Panc1 (cell line): ENCODE data around the gene HOATZ.

Source experiments
- CTCF ChIP-seq: fragments of 450-650 bp; IDR thresholded peaks from 2 replicates; pipeline ENCODE4 v1.5.1; 2017; ENCODE audit warnings: mild to moderate bottlenecking
- TCF7L2 ChIP-seq: IDR thresholded peaks from 2 replicates; pipeline ENCODE4 v1.6.1; 2011; ENCODE audit warnings: mild to moderate bottlenecking, low read depth, low read length, inconsistent platforms

GRCh38 chr11:111521135-111521534 lies 6.6 kb downstream of the HOATZ start:
- TF ChIP-seq CTCF = no peak
- no peak for TF ChIP-seq TCF7L2
